Psoas muscle (tissue), 8 donors: ENCODE results near the gene NF1. TPM values are rescaled to one million over a fixed set of nuclear protein-coding genes. Genes with fewer than 3 reads are reported as not detected.
"Not testable (repeated sequence)": the region's sequence is repeated elsewhere in the genome, so short reads cannot be mapped to it uniquely, and the experiment has no call there.

Source experiments
- ATAC-seq, 4 donors: fragments of 200-7000 bp; cut with Tn5 transposase; one replicate each; pipeline ENCODE4 v1.9.1; 2020; ENCODE audit warnings: moderate library complexity in 3 of 4, mild to moderate bottlenecking in 2 of 4
- DNase-seq, 2 donors: peaks; one replicate each; pipeline ENCODE4 v3.0.0-alpha.2; 2020
- H3K27ac ChIP-seq: fragments of 200-600 bp; one replicate; pipeline ENCODE4 v1.8.0; 2022
- H3K27me3 ChIP-seq, 3 donors: fragments of 200-600 bp in 1 of 3; one replicate each; pipeline versions ENCODE4 v1.6.1 to v1.8.0; 2013 to 2022; ENCODE audit warnings: low read length in 2 of 3, mild to moderate bottlenecking in 2 of 3, moderate library complexity in 1 of 3; ENCODE audit not compliant: insufficient read depth in 3 of 3
- H3K36me3 ChIP-seq, 2 donors: fragments of 200-600 bp in 1 of 2; one replicate each; pipeline versions ENCODE4 v1.6.1 to v1.8.0; 2013 to 2022; ENCODE audit warnings: low read depth in 1 of 2, mild to moderate bottlenecking in 1 of 2, moderate library complexity in 1 of 2; ENCODE audit not compliant: insufficient read depth in 1 of 2
- H3K4me1 ChIP-seq: fragments of 200-600 bp; one replicate; pipeline ENCODE4 v1.8.0; 2022
- H3K4me3 ChIP-seq: fragments of 200-600 bp; one replicate; pipeline ENCODE4 v1.8.0; 2022; ENCODE audit warnings: mild to moderate bottlenecking
- H3K9me3 ChIP-seq: fragments of 200-600 bp; one replicate; pipeline ENCODE4 v1.8.0; 2022
- CTCF ChIP-seq: fragments of 200-600 bp; IDR thresholded peaks from one replicate; pipeline ENCODE4 v1.8.0; 2022; ENCODE audit warnings: antibody characterized with exemption
- WGBS, 3 donors: extraction: QIAGEN DNeasy Blood & Tissue Kit; methylation state at CpG; one replicate each; pipeline versions ENCODE4 v1.1.6 to v1.1.7; 2013; 5-methylcytosine and 5-hydroxymethylcytosine counted together
- intact Hi-C, 2 donors: fragments of 100-400 bp; cut with DNase I; formaldehyde crosslinking; loops; one replicate each; pipeline versions ENCODE4 v1.11.0 to v1.14.2; 2022
- polyA plus RNA-seq, 3 donors: library from polyadenylated mRNA; stranded (reverse); fragments of 200-250 nt; gene quantifications; one replicate each; pipeline ENCODE4 v1.2.3, GENCODE V29; 2013
- total RNA-seq, 4 donors: library from RNA; stranded (reverse); fragmentation: NEBNext Ultra II Directional in 2 of 4; extraction: Animal tissue kit (Norgen Biotek cat#: 25700) in 2 of 4; gene quantifications; one replicate each; pipeline versions ENCODE4 v1.2.1 to v1.2.4, GENCODE V29; 2021 to 2023
- donor health status: healthy with polysubstance abuse.
- donor health status: DM: no; HTN: no; CAD: no; lungs with moderate emphysema.
- donor health status: Bipolar disorder and iron deficiency.
- donor health status: healthy.
- donor health status: DM: yes; HTN: yes; CAD: no.
- donor health status: DM: no; HTN: no; CAD: no.
- donor health status: DM: no; HTN: no; CAD: no.
- donor health status: DM: yes; HTN: yes; CAD: no.

The NF1 gene
- total and polyA plus RNA-seq, 7 donors: 3.5 to 35.5 (median 27.4) TPM

GRCh38 chr17:31100840-31101459 is 6.2 kb downstream of the NF1 start:
- 64 to 66% (median 66%) methylated on average over 8 of the region's 8 CpGs for WGBS, 3 donors
- Histone ChIP-seq H3K27me3 (no peaks in the 10 kb centered on the region), H3K9me3 (no peaks in the 10 kb centered on the region), H3K36me3 (no peaks in the 10 kb centered on the region), H3K4me1 (peaks cover 4% of the 10 kb centered on the region), H3K27ac (no peak overlapping the region), H3K4me3 (no peak overlapping the region)
- DNase-seq (no peak), ATAC-seq (no peak)
- no peak for TF ChIP-seq CTCF
- intact Hi-C loops: no loop called here

DNA sequence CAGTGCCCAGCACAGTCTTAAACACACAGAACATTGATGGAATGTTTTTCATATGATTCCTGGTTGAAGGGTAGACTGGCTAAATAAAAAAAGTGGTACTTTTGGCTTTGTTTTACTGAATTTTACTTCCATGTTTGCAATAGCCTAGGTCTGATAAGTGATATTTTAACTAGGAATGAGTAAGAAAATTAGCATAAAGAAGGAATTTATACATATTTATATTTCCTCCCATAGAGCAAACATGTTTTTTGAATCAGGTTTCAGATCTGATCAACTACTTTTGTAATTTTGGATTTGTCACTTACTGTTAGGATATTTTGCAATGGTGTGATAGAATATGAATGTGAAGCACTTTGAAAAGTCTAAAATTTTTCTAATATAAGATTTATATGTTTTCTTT is 7.2 kb downstream of the NF1 start:
- H3K36me3 ChIP-seq: no peaks in the 10 kb centered on the region
- no peaks in the 10 kb centered on the region for H3K4me1 ChIP-seq
- H3K4me3 ChIP-seq: no peak overlapping the region
- H3K27me3 ChIP-seq: no peaks in the 10 kb centered on the region
- DNase-seq: no peak
- TF ChIP-seq CTCF: no peak
- intact Hi-C loops: no loop called here
- no peaks in the 10 kb centered on the region for H3K9me3 ChIP-seq
- no peak overlapping the region for H3K27ac ChIP-seq
- ATAC-seq: no peak

DNA sequence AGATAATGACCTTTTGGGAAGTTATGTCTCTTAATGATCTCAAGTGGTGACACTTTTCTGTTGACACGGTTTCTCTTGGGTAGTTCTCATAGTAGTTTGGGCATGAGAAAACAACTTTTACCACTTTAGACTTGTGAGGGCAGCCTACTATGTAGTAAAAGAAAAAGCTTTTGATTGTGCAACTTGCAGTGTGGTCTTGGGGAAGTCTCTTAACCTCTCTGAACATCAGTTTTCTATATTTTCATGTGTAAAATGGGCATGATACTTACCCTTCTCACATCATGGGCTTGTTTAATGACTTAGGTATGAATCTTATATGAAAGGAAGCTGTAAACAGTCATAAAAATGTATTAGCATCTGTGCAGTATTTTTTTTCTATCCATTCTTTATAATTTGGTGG is 11.2 kb downstream of the NF1 start:
- WGBS, 3 donors: 93 to 100% (median 93%) methylated on average over 1 of the region's 1 CpG
- no peak for TF ChIP-seq CTCF
- intact Hi-C loops: no loop called here

DNA sequence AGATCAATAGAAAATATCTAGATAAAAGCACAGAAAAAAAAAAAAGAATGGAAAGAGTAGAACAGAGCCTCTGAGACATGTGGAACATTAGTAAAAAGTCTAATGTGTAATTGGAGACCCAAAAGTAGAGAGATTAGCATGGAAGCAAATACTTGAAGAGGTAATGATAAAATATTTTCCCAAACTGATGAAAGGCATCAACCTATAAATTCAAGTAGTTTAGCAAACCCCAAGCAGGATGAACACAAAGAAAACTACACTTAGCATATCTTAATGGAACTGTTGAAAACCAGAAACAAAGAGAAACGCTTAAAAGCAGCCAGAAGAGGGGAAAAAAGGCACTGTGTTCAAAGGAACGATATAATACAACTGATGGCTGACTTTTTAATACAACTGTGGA is 16.4 kb downstream of the NF1 start:
- 0 to 34% (median 0%) methylated on average over 2 of the region's 2 CpGs for whole genome bisulfite sequencing, 3 donors
- no peaks in the 10 kb centered on the region for H3K36me3 ChIP-seq
- H3K27ac ChIP-seq: no peak overlapping the region
- H3K9me3 ChIP-seq: no peaks in the 10 kb centered on the region
- no peak overlapping the region for H3K4me3 ChIP-seq
- ATAC-seq (no peak), DNase-seq (no peak)
- TF ChIP-seq CTCF: no peak
- intact Hi-C loops: no loop called here
- no peaks in the 10 kb centered on the region for H3K4me1 ChIP-seq
- H3K27me3 ChIP-seq: no peaks in the 10 kb centered on the region

More for the DNA sequence above, 11.2 kb downstream of the NF1 start:
- ATAC-seq (no peak), DNase-seq (no peak)
- no peaks in the 10 kb centered on the region for H3K4me1 ChIP-seq
- H3K27me3 ChIP-seq: no peaks in the 10 kb centered on the region
- H3K4me3 ChIP-seq: no peak overlapping the region
- no peaks in the 10 kb centered on the region for H3K36me3 ChIP-seq
- no peak overlapping the region for H3K27ac ChIP-seq
- H3K9me3 ChIP-seq: no peaks in the 10 kb centered on the region

- intact Hi-C loops: no loop called here
- ATAC-seq: no peak
- Histone ChIP-seq H3K9me3 (no peaks in the 10 kb centered on the region), H3K27ac (no peak overlapping the region), H3K27me3 (no peaks in the 10 kb centered on the region), H3K36me3 (no peaks in the 10 kb centered on the region), H3K4me1 (no peaks in the 10 kb centered on the region), H3K4me3 (no peak overlapping the region)
- no peak for DNase-seq
- 97 to 100% (median 97%) methylated on average over 1 of the region's 1 CpG for WGBS, 3 donors
- TF ChIP-seq CTCF: no peak
Measured at GRCh38 chr17:31112001-31112661, 17.4 kb downstream of the NF1 start.

DNA sequence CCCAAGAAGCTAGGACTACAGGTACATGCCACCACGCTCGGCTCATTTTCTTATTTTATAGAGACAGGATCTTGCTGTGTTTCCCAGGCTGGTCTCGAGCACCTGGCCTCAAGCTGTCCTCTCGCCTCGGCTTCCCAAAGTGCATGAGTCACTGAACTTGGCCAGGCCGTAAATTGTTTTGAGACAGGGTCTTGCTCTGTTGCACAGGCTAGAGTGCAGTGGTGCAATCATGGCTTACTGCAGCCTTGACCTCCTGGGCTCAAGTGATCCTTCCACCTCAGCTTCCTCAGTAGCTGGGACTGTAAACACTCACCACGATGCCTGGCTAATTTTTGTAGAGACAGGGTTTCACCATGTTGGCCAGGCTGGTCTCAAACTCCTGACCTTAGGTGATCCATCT is 18.6 kb downstream of the NF1 start:
- 54 to 68% (median 65%) methylated on average over 7 of the region's 7 CpGs for WGBS, 3 donors
- H3K4me3 ChIP-seq, H3K4me1 ChIP-seq, H3K27ac ChIP-seq, intact Hi-C loops, H3K36me3 ChIP-seq, H3K9me3 ChIP-seq, DNase-seq, H3K27me3 ChIP-seq: not testable (repeated sequence)
- ATAC-seq: peak; percentile 49 to 87 (median 74)
